GM10266 (cell line): ENCODE results near the gene CAP1.
A peak's percentile ranks its signal among the peaks of the same experiment; 100 is the strongest.

Source experiments
- DNase-seq: peaks from one replicate; pipeline ENCODE4 v3.0.0; 2012; ENCODE audit errors: extremely low spot score
- TF ChIP-seq, protein P1 (sequence below): IDR thresholded peaks from 2 replicates; pipeline ENCODE4 v1.5.1; 2012; ENCODE audit warnings: mild to moderate bottlenecking, low read depth; ENCODE audit not compliant: control insufficient read depth, insufficient read depth; ENCODE audit errors: missing control alignments

CAP1 gene, protein sequence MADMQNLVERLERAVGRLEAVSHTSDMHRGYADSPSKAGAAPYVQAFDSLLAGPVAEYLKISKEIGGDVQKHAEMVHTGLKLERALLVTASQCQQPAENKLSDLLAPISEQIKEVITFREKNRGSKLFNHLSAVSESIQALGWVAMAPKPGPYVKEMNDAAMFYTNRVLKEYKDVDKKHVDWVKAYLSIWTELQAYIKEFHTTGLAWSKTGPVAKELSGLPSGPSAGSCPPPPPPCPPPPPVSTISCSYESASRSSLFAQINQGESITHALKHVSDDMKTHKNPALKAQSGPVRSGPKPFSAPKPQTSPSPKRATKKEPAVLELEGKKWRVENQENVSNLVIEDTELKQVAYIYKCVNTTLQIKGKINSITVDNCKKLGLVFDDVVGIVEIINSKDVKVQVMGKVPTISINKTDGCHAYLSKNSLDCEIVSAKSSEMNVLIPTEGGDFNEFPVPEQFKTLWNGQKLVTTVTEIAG

DNA sequence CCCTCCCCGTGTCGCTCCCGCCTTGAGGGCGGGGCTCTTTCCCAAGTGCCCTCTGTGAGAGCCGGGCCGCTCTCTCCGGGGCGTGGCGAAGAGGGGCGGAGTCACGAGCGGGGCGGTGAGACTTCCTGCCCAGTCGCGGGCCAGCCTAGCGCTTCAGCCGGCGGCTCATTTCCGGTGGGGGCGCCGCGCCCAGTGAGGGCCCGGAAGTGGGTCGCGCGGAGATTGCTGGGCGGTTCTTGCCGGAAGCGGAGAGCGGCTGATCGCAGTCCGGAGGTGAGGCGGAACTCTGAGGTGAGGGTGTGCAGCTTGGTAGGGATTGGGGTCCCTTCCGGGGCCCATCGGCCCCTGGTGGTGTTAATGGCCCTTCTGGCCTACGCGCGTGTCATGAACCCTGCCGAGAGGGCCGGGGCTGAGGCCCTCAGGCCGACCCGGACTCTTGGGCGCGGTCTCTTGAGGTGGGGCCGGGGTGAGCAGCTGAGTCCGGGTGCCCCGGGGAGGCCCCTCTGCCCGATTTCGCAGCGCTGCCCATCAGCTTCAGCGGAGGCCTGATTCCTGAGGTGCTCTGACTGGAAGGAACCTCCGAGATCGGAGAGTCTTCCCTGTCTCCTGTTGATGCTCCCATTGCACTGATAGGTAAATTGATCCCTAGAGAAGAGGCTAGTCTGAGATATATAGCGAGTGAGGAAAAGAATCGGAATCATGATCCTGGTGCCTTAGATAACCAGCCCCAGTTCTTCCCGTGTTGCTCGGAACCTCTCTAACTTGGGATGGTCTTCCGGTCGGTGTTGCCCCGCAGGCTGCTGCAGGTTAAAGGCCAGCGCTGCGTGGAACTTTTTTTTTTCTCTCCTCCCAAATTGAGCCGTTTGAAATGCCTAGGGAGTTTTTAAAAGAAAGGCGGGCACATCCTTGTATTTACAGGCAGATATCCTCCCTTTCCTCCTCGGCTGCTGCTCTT, at the start of gene CAP1:
TSS of gene CAP1 (plus strand) at position 219 of the 955 bp plus-strand sequence. CDS start 18,618 bp downstream, outside the sequence.
- DNase-seq, result peak; percentile 96
- TF ChIP-seq, protein P1, sequence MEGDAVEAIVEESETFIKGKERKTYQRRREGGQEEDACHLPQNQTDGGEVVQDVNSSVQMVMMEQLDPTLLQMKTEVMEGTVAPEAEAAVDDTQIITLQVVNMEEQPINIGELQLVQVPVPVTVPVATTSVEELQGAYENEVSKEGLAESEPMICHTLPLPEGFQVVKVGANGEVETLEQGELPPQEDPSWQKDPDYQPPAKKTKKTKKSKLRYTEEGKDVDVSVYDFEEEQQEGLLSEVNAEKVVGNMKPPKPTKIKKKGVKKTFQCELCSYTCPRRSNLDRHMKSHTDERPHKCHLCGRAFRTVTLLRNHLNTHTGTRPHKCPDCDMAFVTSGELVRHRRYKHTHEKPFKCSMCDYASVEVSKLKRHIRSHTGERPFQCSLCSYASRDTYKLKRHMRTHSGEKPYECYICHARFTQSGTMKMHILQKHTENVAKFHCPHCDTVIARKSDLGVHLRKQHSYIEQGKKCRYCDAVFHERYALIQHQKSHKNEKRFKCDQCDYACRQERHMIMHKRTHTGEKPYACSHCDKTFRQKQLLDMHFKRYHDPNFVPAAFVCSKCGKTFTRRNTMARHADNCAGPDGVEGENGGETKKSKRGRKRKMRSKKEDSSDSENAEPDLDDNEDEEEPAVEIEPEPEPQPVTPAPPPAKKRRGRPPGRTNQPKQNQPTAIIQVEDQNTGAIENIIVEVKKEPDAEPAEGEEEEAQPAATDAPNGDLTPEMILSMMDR, result no peak

GRCh38 chr1:39992234-39992633, 48.3 kb upstream of the CAP1 start:
- no peak for DNase-seq
- TF ChIP-seq, protein P1, result no peak

- DNase-seq, result no peak
- TF ChIP-seq, protein P1, result no peak
Measured at GRCh38 chr1:39992888-39993287, 47.6 kb upstream of the CAP1 start.

DNA sequence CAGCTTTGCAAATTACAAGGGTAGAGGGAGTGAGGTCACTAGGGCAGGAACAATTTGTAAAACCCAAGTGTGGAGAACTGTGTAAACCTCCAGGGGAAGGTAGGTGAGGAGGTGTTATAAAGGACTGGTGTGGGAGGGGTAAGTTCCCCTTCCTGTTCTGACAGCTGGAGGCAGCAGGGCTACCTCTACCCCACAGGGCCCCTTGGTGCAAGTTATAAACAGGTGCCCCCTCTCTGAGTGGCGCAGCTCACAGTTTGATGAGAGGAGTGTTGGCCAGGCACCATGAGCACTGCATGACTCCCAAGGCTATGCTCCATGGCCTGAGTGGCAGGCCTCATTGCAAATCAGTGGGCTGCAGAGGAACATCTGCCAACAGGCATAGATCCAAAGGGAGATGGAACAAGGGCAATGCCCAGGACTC, 44.5 kb upstream of the CAP1 start:
- peak; percentile 75 for DNase-seq
- TF ChIP-seq, protein P1, result no peak

GRCh38 chr1:39996396-39997004, 44.0 kb upstream of the CAP1 start:
- DNase-seq, result no peak
- TF ChIP-seq, protein P1, result no peak

DNA sequence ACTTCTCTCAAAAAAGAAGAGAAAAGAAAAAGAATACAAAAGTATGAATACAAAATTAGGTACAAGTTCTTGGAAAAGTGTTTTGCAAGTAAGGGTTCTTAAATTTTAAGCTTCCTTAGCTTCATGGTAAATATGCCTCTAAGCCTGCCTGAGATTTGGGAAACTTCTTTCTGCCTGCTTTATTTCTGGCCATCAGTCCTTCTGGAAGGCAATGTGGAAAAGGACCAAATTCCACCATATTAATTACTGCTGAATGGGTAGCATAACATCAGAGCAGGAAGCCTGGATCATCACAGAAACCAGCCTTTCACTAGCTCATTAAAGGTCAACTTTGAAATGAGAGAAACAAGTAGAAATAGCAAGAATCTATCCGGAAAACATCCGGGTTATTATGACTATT, 39.1 kb upstream of the CAP1 start:
- TF ChIP-seq, protein P1, result no peak
- DNase-seq, result no peak
